ENCODE data around the gene C6orf89.

DNA sequence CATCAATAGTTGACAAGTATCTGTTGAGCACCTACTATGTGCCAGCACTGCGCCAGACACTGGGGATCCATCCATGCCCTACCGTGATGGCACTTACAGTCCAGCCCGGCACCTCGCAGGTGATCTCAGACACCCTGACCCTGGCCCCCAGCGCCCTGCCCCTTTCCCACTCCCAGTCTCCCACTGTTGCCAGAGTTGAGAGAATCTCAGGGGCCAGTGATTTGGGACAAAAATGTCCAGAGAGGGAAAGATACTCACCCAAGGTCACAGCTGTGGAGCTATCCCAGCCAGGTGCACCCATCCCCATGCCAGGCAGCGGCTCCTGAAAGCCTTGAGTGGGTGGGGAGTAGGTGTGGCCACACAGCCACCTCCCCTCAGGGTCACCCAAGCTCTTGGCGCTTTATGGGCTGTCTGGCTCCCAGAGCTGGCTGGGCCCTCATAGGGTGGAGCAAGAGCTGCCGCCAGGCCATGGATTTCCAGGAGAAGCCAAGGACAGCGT is 72.1 kb downstream of the C6orf89 start:
- TF ChIP-seq POLR2A (IDR thresholded peaks at IDR 0.05; ENCODE audit: low read length) = no peak
- TF ChIP-seq MAZ (IDR thresholded peaks at IDR 0.05; ENCODE audit: borderline replicate concordance, low read depth, low read length) = no peak
- TF ChIP-seq JUN (IDR thresholded peaks at IDR 0.05) = no peak
- TF ChIP-seq CHD2 (IDR thresholded peaks at IDR 0.05; ENCODE audit: low read length, partially characterized antibody) = no peak
- TF ChIP-seq, protein P1, sequence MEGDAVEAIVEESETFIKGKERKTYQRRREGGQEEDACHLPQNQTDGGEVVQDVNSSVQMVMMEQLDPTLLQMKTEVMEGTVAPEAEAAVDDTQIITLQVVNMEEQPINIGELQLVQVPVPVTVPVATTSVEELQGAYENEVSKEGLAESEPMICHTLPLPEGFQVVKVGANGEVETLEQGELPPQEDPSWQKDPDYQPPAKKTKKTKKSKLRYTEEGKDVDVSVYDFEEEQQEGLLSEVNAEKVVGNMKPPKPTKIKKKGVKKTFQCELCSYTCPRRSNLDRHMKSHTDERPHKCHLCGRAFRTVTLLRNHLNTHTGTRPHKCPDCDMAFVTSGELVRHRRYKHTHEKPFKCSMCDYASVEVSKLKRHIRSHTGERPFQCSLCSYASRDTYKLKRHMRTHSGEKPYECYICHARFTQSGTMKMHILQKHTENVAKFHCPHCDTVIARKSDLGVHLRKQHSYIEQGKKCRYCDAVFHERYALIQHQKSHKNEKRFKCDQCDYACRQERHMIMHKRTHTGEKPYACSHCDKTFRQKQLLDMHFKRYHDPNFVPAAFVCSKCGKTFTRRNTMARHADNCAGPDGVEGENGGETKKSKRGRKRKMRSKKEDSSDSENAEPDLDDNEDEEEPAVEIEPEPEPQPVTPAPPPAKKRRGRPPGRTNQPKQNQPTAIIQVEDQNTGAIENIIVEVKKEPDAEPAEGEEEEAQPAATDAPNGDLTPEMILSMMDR (IDR thresholded peaks at IDR 0.05) = no peak
- no peak for TF ChIP-seq TP53 (CRISPR knock-in tag; IDR thresholded peaks at IDR 0.05)
- no peak for TF ChIP-seq SMC3 (IDR thresholded peaks at IDR 0.05)
